HepG2 (cell line): ENCODE results near the gene POLRMT.

Experiments used
- BHLHE40 ChIP-seq: IDR thresholded peaks from 2 replicates; pipeline ENCODE4 v1.6.1; 2011; ENCODE audit warnings: low read length, improper control_type of control experiment
- CTCF ChIP-seq: sonication (generic); formaldehyde crosslinking; IDR thresholded peaks from 2 replicates; pipeline ENCODE4 v1.5.0; 2020; ENCODE audit warnings: mild to moderate bottlenecking, missing genetic modification reagents, moderate library complexity
- EZH2 ChIP-seq: conservative IDR thresholded peaks from 2 replicates; pipeline ENCODE4 v1.6.1; 2012; ENCODE audit warnings: mild to moderate bottlenecking, low read depth, low read length, moderate library complexity
- FOXJ3 ChIP-seq: sonication (generic); formaldehyde crosslinking; IDR thresholded peaks from 2 replicates; pipeline ENCODE4 v1.4.0; 2020; ENCODE audit warnings: missing genetic modification reagents, mild to moderate bottlenecking, borderline replicate concordance
- GABPA ChIP-seq, 2 experiments: IDR thresholded peaks; 2 replicates each; pipeline ENCODE4 v1.6.1; 2011 to 2016; ENCODE audit warnings: low read depth in 2 of 2, low read length in 1 of 2, missing biosample characterization in 1 of 2, missing genetic modification characterization in 1 of 2
- JUN ChIP-seq: sonication (generic); formaldehyde crosslinking; IDR thresholded peaks from 2 replicates; pipeline ENCODE4 v1.4.0; 2020; ENCODE audit warnings: mild to moderate bottlenecking, missing genetic modification reagents
- NAIF1 ChIP-seq: sonication (generic); formaldehyde crosslinking; IDR thresholded peaks from 2 replicates; pipeline ENCODE4 v1.5.0; 2020; ENCODE audit warnings: mild to moderate bottlenecking, missing genetic modification reagents, borderline replicate concordance
- REXO4 ChIP-seq: sonication (generic); formaldehyde crosslinking; IDR thresholded peaks from 2 replicates; pipeline ENCODE4 v1.8.0; 2022; ENCODE audit warnings: missing genetic modification reagents, mild to moderate bottlenecking, borderline replicate concordance
- SMARCE1 ChIP-seq: fragments of 450-650 bp; IDR thresholded peaks from 2 replicates; pipeline ENCODE4 v1.6.1; 2017; ENCODE audit warnings: borderline replicate concordance
- SP1 ChIP-seq, 2 experiments: fragments of 450-650 bp in 1 of 2; sonication (generic) in 1 of 2; formaldehyde crosslinking in 1 of 2; IDR thresholded peaks; 2 replicates each; pipeline versions ENCODE4 v1.4.0 to v1.6.1; 2016 to 2020; ENCODE audit warnings: missing genetic modification reagents in 1 of 2
- TCF7L2 ChIP-seq: IDR thresholded peaks from 2 replicates; pipeline ENCODE4 v1.6.1; 2011; ENCODE audit warnings: mild to moderate bottlenecking, low read depth, low read length, moderate library complexity
- TFDP1 ChIP-seq: IDR thresholded peaks from 2 replicates; pipeline ENCODE4 v1.6.1; 2016; ENCODE audit warnings: missing compliant biosample characterization, missing genetic modification reagents, borderline replicate concordance
- ZNF275 ChIP-seq: sonication (generic); formaldehyde crosslinking; IDR thresholded peaks from 2 replicates; pipeline ENCODE4 v1.8.0; 2022; ENCODE audit warnings: missing genetic modification reagents, mild to moderate bottlenecking, inconsistent platforms, borderline replicate concordance
- ZNF879 ChIP-seq: sonication (generic); formaldehyde crosslinking; IDR thresholded peaks from 2 replicates; pipeline ENCODE4 v1.8.1; 2023; ENCODE audit warnings: missing genetic modification reagents

DNA sequence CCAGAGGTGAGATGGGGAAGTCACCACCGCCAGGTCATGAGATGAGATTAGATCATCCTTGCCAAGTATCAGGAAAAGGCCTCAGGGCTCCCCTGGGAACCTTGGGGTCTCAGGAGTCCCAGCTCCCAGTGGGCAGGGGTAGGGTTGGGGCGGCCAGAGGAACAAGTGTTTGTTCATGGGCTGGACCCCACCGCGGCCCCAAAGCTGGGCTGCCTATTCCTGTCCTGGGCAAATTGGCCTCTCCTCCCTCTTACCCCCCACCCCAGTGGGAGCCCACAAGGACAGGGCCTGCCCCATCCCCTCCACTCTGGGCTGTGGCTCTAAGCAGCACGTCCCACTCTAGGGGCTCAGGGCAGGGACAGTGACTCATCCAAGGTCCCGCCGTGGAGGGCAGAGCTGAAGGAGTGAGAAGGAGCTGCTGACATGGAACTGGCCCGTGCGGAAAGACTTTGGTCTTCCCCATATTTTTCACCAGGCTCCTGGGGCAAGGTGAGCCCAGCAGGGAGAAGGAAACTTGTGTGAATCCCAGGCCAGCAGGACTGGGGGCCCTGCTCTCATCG lies 47.7 kb downstream of the POLRMT start:
- no peak for TF ChIP-seq SMARCE1
- no peak for TF ChIP-seq ZNF275 (CRISPR knock-in tag)
- no peak for TF ChIP-seq ZNF879 (CRISPR knock-in tag)
- TF ChIP-seq BHLHE40, result no peak
- TF ChIP-seq SP1 (IDR thresholded peaks at IDR 0.05), result no peak
- no peak for TF ChIP-seq SP1 (CRISPR knock-in tag; IDR thresholded peaks at IDR 0.05)
- no peak for TF ChIP-seq GABPA (IDR thresholded peaks at IDR 0.05; ENCODE audit: low read depth, low read length)
- no peak for TF ChIP-seq GABPA (CRISPR knock-in tag; IDR thresholded peaks at IDR 0.05; ENCODE audit: low read depth)
- TF ChIP-seq EZH2, result no peak
- TF ChIP-seq TFDP1, result no peak
- no peak for TF ChIP-seq CTCF (CRISPR knock-in tag)
- TF ChIP-seq JUN, result no peak
- TF ChIP-seq FOXJ3 (CRISPR knock-in tag), result no peak
- TF ChIP-seq NAIF1 (CRISPR knock-in tag), result no peak
- no peak for TF ChIP-seq REXO4
- no peak for TF ChIP-seq TCF7L2
